ENCODE measurements around the gene PKIG.

Gene PKIG

DNA sequence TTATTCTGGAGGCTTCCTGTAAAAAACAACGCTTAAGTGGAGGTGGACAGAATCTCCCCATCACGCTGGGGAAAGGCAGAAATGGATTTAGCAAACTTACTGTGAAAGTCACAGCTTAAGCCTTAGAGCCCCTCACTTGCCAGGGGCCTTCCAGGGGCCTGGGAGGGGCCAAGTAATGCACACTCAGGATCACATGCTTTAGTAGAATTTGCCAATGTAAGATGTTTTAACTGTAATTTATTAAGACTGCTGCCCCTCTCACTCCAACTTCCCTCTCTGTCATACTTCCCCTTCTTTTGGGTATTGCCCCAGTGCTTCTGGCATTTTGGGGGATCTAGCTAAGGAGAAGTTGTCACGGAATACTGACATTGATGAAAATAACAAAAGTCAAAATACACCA lies 81.8 kb downstream of the PKIG start:
- no peak overlapping the region for H3K27ac Mint-ChIP-seq

DNA sequence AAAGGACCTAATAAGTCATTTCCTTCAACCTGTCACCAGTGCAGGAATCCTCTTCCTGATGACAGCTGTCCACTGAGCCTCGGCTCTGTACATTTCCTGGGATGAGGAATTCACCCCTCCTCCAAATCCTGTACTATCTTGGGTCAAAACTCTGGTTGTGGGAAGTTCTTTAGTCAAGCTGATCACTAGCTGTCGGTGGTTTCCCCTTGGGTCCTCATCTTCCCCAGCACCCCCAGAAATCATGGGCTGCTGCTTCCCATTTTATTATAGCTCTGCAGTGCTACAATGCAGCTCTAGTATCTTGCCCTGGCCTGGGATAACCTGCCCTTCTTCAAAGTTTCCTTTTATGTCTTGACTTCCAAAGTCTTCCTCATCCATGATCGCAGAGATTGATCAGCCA lies 83.7 kb downstream of the PKIG start:
- Mint-ChIP-seq H3K36me3 (peaks cover 6% of the 10 kb centered on the region), H3K27me3 (no peaks in the 10 kb centered on the region), H3K4me3 (no peak overlapping the region), H3K9me3 (no peaks in the 10 kb centered on the region), H3K27ac (no peak overlapping the region), H3K4me1 (peaks cover 25% of the 10 kb centered on the region)

More for the DNA sequence above, 81.8 kb downstream of the PKIG start:
- Mint-ChIP-seq H3K27me3 (no peaks in the 10 kb centered on the region), H3K4me3 (no peak overlapping the region), H3K4me1 (peaks cover 26% of the 10 kb centered on the region), H3K36me3 (peaks cover 9% of the 10 kb centered on the region), H3K9me3 (no peaks in the 10 kb centered on the region)

All from activated naive CD4-positive, alpha-beta T cell treated with anti-CD3 and anti-CD28 coated beads, Interleukin-2, amount 50 U/mL, for 24 hours (primary cell).